OCI-LY1 (cell line): ENCODE results near the gene BBS10.

Experiments used
- H2AFZ ChIP-seq: fragments of 200-600 bp; sonication (generic), shearing (Covaris generic); 2 replicates; pipeline ENCODE4 v1.6.0; 2014; ENCODE audit warnings: antibody characterized with exemption, mild to moderate bottlenecking, low read length
- H3F3A ChIP-seq: fragments of 200-600 bp; sonication (generic), shearing (Covaris generic); 2 replicates; pipeline ENCODE4 v1.6.0; 2014; ENCODE audit warnings: mild to moderate bottlenecking, antibody characterized with exemption, low read length, moderate library complexity; ENCODE audit not compliant: insufficient read depth
- H3K27ac ChIP-seq: fragments of 200-600 bp; sonication (generic); 2 replicates; pipeline ENCODE4 v1.5.1; 2014; ENCODE audit warnings: low read length, mixed run types, mild to moderate bottlenecking, low read depth; ENCODE audit not compliant: poor library complexity, severe bottlenecking
- H3K27me3 ChIP-seq: fragments of 200-600 bp; sonication (generic); 2 replicates; pipeline ENCODE4 v1.6.0; 2014; ENCODE audit warnings: antibody characterized with exemption, mild to moderate bottlenecking, low read length, moderate library complexity; ENCODE audit not compliant: insufficient read depth
- H3K36me3 ChIP-seq: fragments of 200-600 bp; sonication (generic); 2 replicates; pipeline ENCODE4 v1.6.1; 2014; ENCODE audit warnings: mild to moderate bottlenecking, antibody characterized with exemption, low read length, moderate library complexity, mixed read lengths; ENCODE audit not compliant: insufficient read depth
- H3K4me1 ChIP-seq: fragments of 200-600 bp; sonication (generic); 2 replicates; pipeline ENCODE4 v1.5.1; 2014; ENCODE audit warnings: mild to moderate bottlenecking, low read length, moderate library complexity; ENCODE audit not compliant: insufficient read depth, severe bottlenecking
- H3K4me2 ChIP-seq: fragments of 200-600 bp; sonication (generic), shearing (Covaris generic); 2 replicates; pipeline ENCODE4 v1.6.1; 2014; ENCODE audit warnings: low read length
- H3K4me3 ChIP-seq: fragments of 200-600 bp; sonication (generic); 2 replicates; pipeline ENCODE4 v1.5.1; 2014; ENCODE audit warnings: low read length, low read depth, mild to moderate bottlenecking, mixed read lengths; ENCODE audit not compliant: poor library complexity, severe bottlenecking
- H3K79me2 ChIP-seq: fragments of 200-600 bp; shearing (Covaris generic); 2 replicates; pipeline ENCODE4 v1.6.1; 2016; ENCODE audit warnings: mixed run types, low read length, mixed read lengths; ENCODE audit not compliant: insufficient read depth
- H3K9ac ChIP-seq: fragments of 200-600 bp; sonication (generic), shearing (Covaris generic); 2 replicates; pipeline ENCODE4 v1.6.1; 2014; ENCODE audit warnings: mild to moderate bottlenecking, low read length, mixed read lengths
- H3K9me2 ChIP-seq: fragments of 200-600 bp; sonication (generic), shearing (Covaris generic); 2 replicates; pipeline ENCODE4 v1.6.1; 2014; ENCODE audit warnings: low read depth, mild to moderate bottlenecking, low read length, mixed read lengths
- H3K9me3 ChIP-seq: fragments of 200-600 bp; shearing (Covaris generic); 2 replicates; pipeline ENCODE4 v1.6.1; 2014; ENCODE audit warnings: low read length, mixed read lengths
- H4K20me1 ChIP-seq: fragments of 200-600 bp; sonication (generic), shearing (Covaris generic); 2 replicates; pipeline ENCODE4 v1.6.0; 2016; ENCODE audit warnings: mild to moderate bottlenecking, low read length; ENCODE audit not compliant: insufficient read depth
- EZH2 ChIP-seq: fragments of 200-600 bp; sonication (generic), shearing (Covaris generic); IDR thresholded peaks from 2 replicates; pipeline ENCODE4 v1.8.0; 2017; ENCODE audit warnings: borderline replicate concordance, mixed run types, mild to moderate bottlenecking, antibody characterized with exemption, low read length, moderate library complexity, mixed read lengths
- TF ChIP-seq, protein P1 (sequence below): fragments of 200-600 bp; sonication (generic), shearing (Covaris generic); IDR thresholded peaks from 2 replicates; pipeline ENCODE4 v1.5.1; 2017; ENCODE audit warnings: mild to moderate bottlenecking, antibody characterized with exemption, low read length, moderate library complexity, mixed read lengths

Gene BBS10

DNA sequence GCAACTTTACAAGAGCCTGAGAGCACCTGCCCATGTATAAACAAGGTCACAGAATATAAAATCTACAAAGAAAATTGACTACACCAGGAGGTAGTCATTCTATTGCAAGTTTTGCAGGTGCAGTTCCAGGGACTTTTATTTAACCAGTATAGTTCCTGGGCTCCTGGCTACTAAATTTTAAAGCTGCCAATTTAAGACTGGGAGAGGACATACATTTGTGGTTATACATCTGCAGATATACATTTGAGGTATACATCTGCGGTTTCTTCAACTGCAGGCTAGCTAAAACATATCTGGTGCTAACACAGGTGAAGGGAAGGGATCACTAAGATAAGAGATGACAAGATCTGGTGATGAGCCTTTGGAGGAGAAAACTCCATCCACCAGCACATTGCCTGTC lies 30.2 kb downstream of the BBS10 start:
- no peak for TF ChIP-seq EZH2
- TF ChIP-seq, protein P1, sequence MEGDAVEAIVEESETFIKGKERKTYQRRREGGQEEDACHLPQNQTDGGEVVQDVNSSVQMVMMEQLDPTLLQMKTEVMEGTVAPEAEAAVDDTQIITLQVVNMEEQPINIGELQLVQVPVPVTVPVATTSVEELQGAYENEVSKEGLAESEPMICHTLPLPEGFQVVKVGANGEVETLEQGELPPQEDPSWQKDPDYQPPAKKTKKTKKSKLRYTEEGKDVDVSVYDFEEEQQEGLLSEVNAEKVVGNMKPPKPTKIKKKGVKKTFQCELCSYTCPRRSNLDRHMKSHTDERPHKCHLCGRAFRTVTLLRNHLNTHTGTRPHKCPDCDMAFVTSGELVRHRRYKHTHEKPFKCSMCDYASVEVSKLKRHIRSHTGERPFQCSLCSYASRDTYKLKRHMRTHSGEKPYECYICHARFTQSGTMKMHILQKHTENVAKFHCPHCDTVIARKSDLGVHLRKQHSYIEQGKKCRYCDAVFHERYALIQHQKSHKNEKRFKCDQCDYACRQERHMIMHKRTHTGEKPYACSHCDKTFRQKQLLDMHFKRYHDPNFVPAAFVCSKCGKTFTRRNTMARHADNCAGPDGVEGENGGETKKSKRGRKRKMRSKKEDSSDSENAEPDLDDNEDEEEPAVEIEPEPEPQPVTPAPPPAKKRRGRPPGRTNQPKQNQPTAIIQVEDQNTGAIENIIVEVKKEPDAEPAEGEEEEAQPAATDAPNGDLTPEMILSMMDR: no peak
- no peak overlapping the region for H3K4me3 ChIP-seq
- H3K9me2 ChIP-seq: no peaks in the 10 kb centered on the region
- no peaks in the 10 kb centered on the region for H3K36me3 ChIP-seq
- H3K9ac ChIP-seq: no peak overlapping the region
- no peak overlapping the region for H3K27ac ChIP-seq
- H3K79me2 ChIP-seq: no peaks in the 10 kb centered on the region
- H3K4me1 ChIP-seq: no peaks in the 10 kb centered on the region
- no peaks in the 10 kb centered on the region for H3K9me3 ChIP-seq
- no peak overlapping the region for H3K4me2 ChIP-seq
- no peaks in the 10 kb centered on the region for H3K27me3 ChIP-seq
- H2AFZ ChIP-seq: no peak overlapping the region
- H3F3A ChIP-seq: no peaks in the 10 kb centered on the region
- H4K20me1 ChIP-seq: no peaks in the 10 kb centered on the region

DNA sequence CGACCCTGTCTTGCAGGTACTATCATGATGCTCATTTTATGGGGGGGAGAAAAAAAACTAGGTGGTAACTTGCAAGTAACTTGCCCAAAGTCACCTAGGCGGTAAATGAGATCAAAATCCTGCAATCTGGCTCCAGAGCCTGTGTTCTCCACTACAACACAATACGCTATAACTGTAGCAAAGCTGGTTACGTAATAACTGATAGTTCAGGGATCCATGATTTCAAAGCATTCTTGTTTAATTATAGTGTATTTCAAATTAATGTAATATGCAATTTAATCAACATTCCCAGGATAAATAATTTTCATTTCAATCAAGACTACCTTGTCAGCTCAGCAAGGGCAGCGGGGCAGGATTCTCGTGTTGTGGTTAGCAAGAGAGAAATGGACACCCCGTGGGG lies 31.7 kb downstream of the BBS10 start:
- TF ChIP-seq, protein P1: no peak
- TF ChIP-seq EZH2: no peak
- Histone ChIP-seq H3K79me2 (no peaks in the 10 kb centered on the region), H3K9me2 (no peaks in the 10 kb centered on the region), H3K36me3 (no peaks in the 10 kb centered on the region), H4K20me1 (no peaks in the 10 kb centered on the region), H3K27me3 (no peaks in the 10 kb centered on the region), H2AFZ (no peak overlapping the region), H3K27ac (no peak overlapping the region), H3K9ac (no peak overlapping the region), H3K4me3 (no peak overlapping the region), H3K4me2 (no peak overlapping the region), H3K9me3 (no peaks in the 10 kb centered on the region), H3F3A (no peaks in the 10 kb centered on the region), H3K4me1 (no peaks in the 10 kb centered on the region)

DNA sequence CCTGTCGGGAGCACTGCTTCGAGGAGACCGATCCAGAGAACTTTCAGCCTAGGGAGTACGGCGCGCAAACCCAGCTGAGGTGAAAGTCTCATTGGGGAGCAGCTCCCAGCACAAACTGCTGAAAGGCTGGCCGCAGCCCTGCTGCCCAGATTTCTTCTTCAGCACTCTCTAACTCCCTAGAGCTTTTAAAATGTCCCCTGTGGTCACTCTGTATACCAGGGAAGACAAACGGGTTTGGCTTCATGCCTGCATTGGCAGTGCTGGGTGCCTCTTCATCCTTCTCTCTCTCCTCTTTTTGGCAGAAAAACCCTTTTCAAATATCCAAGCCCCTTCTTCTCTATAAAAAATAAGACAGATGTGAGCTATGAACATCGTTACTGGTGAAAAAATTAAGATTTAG lies 34.9 kb downstream of the BBS10 start:
- H3K27me3 ChIP-seq: no peaks in the 10 kb centered on the region
- no peak overlapping the region for H2AFZ ChIP-seq
- H4K20me1 ChIP-seq: no peaks in the 10 kb centered on the region
- no peaks in the 10 kb centered on the region for H3F3A ChIP-seq
- H3K9me2 ChIP-seq: no peaks in the 10 kb centered on the region
- H3K4me3 ChIP-seq: no peak overlapping the region
- no peaks in the 10 kb centered on the region for H3K79me2 ChIP-seq
- no peak for TF ChIP-seq EZH2
- TF ChIP-seq, protein P1: no peak
- no peak overlapping the region for H3K4me2 ChIP-seq
- no peaks in the 10 kb centered on the region for H3K9me3 ChIP-seq
- no peaks in the 10 kb centered on the region for H3K36me3 ChIP-seq
- H3K4me1 ChIP-seq: no peaks in the 10 kb centered on the region
- no peak overlapping the region for H3K9ac ChIP-seq
- no peak overlapping the region for H3K27ac ChIP-seq
